Measurements from ENCODE around the gene CARD10. TPM values are rescaled to one million over a fixed set of nuclear protein-coding genes. Genes with fewer than 3 reads are reported as not detected.
A peak's percentile ranks its signal among the peaks of the same experiment; 100 is the strongest.

Gene CARD10
- total and polyA plus RNA-seq, 2 of the 13 experiments (the other 11 are each of a cell fraction or from before 2014, with no cell fraction given) = 35.2 to 55.8 TPM

DNA sequence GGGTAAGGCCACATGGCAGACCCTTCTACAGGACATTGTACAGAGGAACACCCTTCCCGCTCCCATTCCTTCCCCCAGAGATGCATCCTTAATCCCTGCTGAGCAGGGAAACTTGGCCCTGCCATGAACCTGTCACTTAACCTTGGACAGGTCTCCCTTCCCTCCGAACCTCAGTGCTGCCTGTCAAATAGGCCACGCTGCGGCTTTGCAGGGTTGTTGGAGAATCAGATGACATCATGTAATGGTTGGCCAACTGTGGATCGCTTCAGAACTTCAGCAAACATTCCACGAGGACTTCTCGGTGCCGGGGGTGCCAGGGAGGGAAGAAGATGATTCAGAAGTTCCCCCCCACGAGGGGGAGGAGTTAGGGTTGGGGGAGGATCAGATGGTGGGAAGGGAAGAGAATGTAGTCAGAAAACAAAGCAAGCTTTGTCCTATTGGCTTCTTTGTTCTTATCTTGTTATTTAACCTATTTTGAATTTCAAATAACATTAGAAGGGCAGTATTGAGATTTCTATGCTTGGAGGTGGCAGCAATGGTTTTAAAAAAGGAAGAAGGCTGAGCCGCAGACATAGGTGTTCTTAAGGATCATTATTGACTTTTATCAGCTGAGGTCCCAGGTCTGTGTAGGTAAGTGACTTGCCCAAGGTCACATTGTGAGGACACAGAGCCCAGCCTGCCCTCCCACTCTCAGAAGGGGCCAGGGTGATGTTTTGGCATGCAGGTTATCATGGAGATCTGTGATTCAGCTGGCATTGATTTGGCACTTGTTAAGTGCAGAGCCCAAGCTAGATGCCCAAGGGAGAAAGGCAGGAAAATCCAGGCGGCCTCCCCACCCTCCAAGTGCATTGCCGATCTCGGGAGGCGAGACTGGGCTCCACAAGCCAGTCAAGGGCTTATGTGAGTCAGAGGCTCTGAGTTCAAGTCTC, 44.2 kb upstream of the CARD10 start (continued):
- TF ChIP-seq, protein P1, sequence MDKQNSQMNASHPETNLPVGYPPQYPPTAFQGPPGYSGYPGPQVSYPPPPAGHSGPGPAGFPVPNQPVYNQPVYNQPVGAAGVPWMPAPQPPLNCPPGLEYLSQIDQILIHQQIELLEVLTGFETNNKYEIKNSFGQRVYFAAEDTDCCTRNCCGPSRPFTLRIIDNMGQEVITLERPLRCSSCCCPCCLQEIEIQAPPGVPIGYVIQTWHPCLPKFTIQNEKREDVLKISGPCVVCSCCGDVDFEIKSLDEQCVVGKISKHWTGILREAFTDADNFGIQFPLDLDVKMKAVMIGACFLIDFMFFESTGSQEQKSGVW (CRISPR knock-in tag; IDR thresholded peaks at IDR 0.05; ENCODE audit: borderline replicate concordance) = no peak
- TF ChIP-seq HHEX (CRISPR knock-in tag; IDR thresholded peaks at IDR 0.05) (no peak), SALL2 (CRISPR knock-in tag; IDR thresholded peaks at IDR 0.05) (0 out of 2 replicates have a peak, but pooled peaks have one; percentile 19), ATRX (CRISPR knock-in tag; IDR thresholded peaks at IDR 0.05; ENCODE audit: borderline replicate concordance) (no peak), SP4 (CRISPR knock-in tag; IDR thresholded peaks at IDR 0.05) (no peak; the same call in 1 of the 2 replicates), ZNF207 (IDR thresholded peaks at IDR 0.05; ENCODE audit: borderline replicate concordance) (no peak), ZNF460 (CRISPR knock-in tag; IDR thresholded peaks at IDR 0.05; ENCODE audit: borderline replicate concordance) (no peak), ZIK1 (CRISPR knock-in tag; IDR thresholded peaks at IDR 0.05; ENCODE audit: borderline replicate concordance, low read depth) (no peak), NPAS2 (CRISPR knock-in tag; IDR thresholded peaks at IDR 0.05; ENCODE audit: borderline replicate concordance) (no peak), SIN3A (IDR thresholded peaks at IDR 0.05; ENCODE audit: borderline replicate concordance, low read depth, low read length) (no peak), GTF2F1 (IDR thresholded peaks at IDR 0.05; ENCODE audit: low read length) (no peak), TEAD3 (CRISPR knock-in tag; optimal IDR thresholded peaks at IDR 0.05; ENCODE audit: borderline replicate concordance) (peak; percentile 90), ERF (CRISPR knock-in tag; IDR thresholded peaks at IDR 0.05) (no peak), BHLHE40 (IDR thresholded peaks at IDR 0.05; ENCODE audit: low read length) (no peak)

Measured in HepG2 (cell line).